Neural cell (in vitro differentiated cells): ENCODE results near the gene NBEAL1. TPM values are rescaled to one million over a fixed set of nuclear protein-coding genes. Genes with fewer than 3 reads are reported as not detected.

ENCODE experiments used
- H2AFZ ChIP-seq: fragments of 200-600, 300-800 bp; sonication (generic), shearing (Covaris generic); 2 replicates; pipeline ENCODE4 v1.6.0; 2014; ENCODE audit warnings: low read depth, mild to moderate bottlenecking, antibody characterized with exemption, low read length, moderate library complexity
- H3F3A ChIP-seq: fragments of 200-600 bp; shearing (Covaris generic); 2 replicates; pipeline ENCODE4 v1.6.1; 2016; ENCODE audit warnings: mild to moderate bottlenecking, moderate library complexity, mixed read lengths, antibody characterized with exemption, low read length; ENCODE audit not compliant: insufficient read depth, poor library complexity, severe bottlenecking
- H3K27ac ChIP-seq: fragments of 200-600, 300-800 bp; sonication (generic), shearing (Covaris generic); 2 replicates; pipeline ENCODE4 v1.5.1; 2014; ENCODE audit warnings: mild to moderate bottlenecking, low read length, moderate library complexity
- H3K27me3 ChIP-seq: fragments of 300-800, 200-600 bp; sonication (generic), shearing (Covaris generic); 2 replicates; pipeline ENCODE4 v1.6.0; 2014; ENCODE audit warnings: mild to moderate bottlenecking, low read depth, low read length, moderate library complexity; ENCODE audit not compliant: insufficient read depth
- H3K36me3 ChIP-seq: fragments of 300-800, 200-600 bp; sonication (generic), shearing (Covaris generic); 2 replicates; pipeline ENCODE4 v1.5.1; 2014; ENCODE audit warnings: mild to moderate bottlenecking, antibody characterized with exemption, low read length, moderate library complexity; ENCODE audit not compliant: insufficient read depth
- H3K4me2 ChIP-seq: fragments of 300-800, 200-600 bp; sonication (generic), shearing (Covaris generic); 2 replicates; pipeline ENCODE4 v1.6.0; 2014; ENCODE audit warnings: mild to moderate bottlenecking, low read length
- H3K4me3 ChIP-seq: fragments of 300-800, 200-600 bp; sonication (generic), shearing (Covaris generic); 2 replicates; pipeline ENCODE4 v1.5.1; 2014; ENCODE audit warnings: mild to moderate bottlenecking, low read length, moderate library complexity
- H3K79me2 ChIP-seq: fragments of 200-600 bp; shearing (Covaris generic); replicated peaks from 2 replicates; pipeline ENCODE4 v1.6.0; 2014; ENCODE audit warnings: mild to moderate bottlenecking, low read length, moderate library complexity; ENCODE audit not compliant: insufficient read depth
- H3K9ac ChIP-seq: fragments of 300-800, 200-600 bp; sonication (generic), shearing (Covaris generic); 2 replicates; pipeline ENCODE4 v1.6.1; 2016; ENCODE audit warnings: mild to moderate bottlenecking, low read length, mixed read lengths
- H3K9me2 ChIP-seq: fragments of 200-600 bp; shearing (Covaris generic); 2 replicates; pipeline ENCODE4 v1.6.1; 2016; ENCODE audit warnings: mild to moderate bottlenecking, low read length, mixed read lengths; ENCODE audit not compliant: insufficient read depth
- H3K9me3 ChIP-seq: fragments of 200-600, 300-800 bp; sonication (generic), shearing (Covaris generic); 2 replicates; pipeline ENCODE4 v1.6.1; 2016; ENCODE audit warnings: mild to moderate bottlenecking, mixed run types, low read length, moderate library complexity, mixed read lengths
- H4K20me1 ChIP-seq: fragments of 200-600 bp; shearing (Covaris generic); 2 replicates; pipeline ENCODE4 v1.6.1; 2016; ENCODE audit warnings: mild to moderate bottlenecking, mixed run types; ENCODE audit not compliant: insufficient read depth
- EP300 ChIP-seq: fragments of 450-650 bp; conservative IDR thresholded peaks from 2 replicates; pipeline ENCODE4 v1.6.1; 2014; ENCODE audit warnings: antibody characterized with exemption, mild to moderate bottlenecking, moderate library complexity; ENCODE audit not compliant: poor library complexity, severe bottlenecking
- EZH2 ChIP-seq: fragments of 200-600, 300-800 bp; shearing (Covaris generic), sonication (generic); IDR thresholded peaks from 2 replicates; pipeline ENCODE4 v1.6.1; 2014; ENCODE audit warnings: antibody characterized with exemption, low read length, borderline replicate concordance, mild to moderate bottlenecking; ENCODE audit not compliant: insufficient read depth, poor library complexity, severe bottlenecking
- MXI1 ChIP-seq: fragments of 450-650 bp; conservative IDR thresholded peaks from 2 replicates; pipeline ENCODE4 v1.6.1; 2014; ENCODE audit warnings: antibody characterized with exemption, mild to moderate bottlenecking; ENCODE audit not compliant: poor library complexity, severe bottlenecking
- POLR2AphosphoS5 ChIP-seq: IDR thresholded peaks from 2 replicates; pipeline ENCODE4 v1.6.1; 2012
- RAD21 ChIP-seq: fragments of 450-650 bp; conservative IDR thresholded peaks from 2 replicates; pipeline ENCODE4 v1.6.1; 2014; ENCODE audit warnings: antibody characterized with exemption, mild to moderate bottlenecking, moderate library complexity
- SMC3 ChIP-seq: fragments of 450-650 bp; conservative IDR thresholded peaks from 2 replicates; pipeline ENCODE4 v1.6.1; 2014; ENCODE audit warnings: antibody characterized with exemption, mild to moderate bottlenecking, moderate library complexity; ENCODE audit not compliant: poor library complexity
- TAF1 ChIP-seq: IDR thresholded peaks from 2 replicates; pipeline ENCODE4 v1.6.1; 2012; ENCODE audit warnings: low read depth
- polyA plus RNA-seq: library from polyadenylated mRNA; depleted of rRNA; stranded (reverse); fragments of >200 nt; gene quantifications from 2 replicates; pipeline ENCODE4 v1.2.3, GENCODE V29; 2014
- TF ChIP-seq, protein P1 (sequence below): fragments of 450-650 bp; IDR thresholded peaks from 2 replicates; pipeline ENCODE4 v1.5.1; 2014; ENCODE audit warnings: antibody characterized with exemption, mild to moderate bottlenecking, moderate library complexity; ENCODE audit not compliant: poor library complexity, severe bottlenecking
- TF ChIP-seq, protein P2 (sequence below): IDR thresholded peaks from 2 replicates; pipeline ENCODE4 v1.6.1; 2012; ENCODE audit warnings: borderline replicate concordance

The NBEAL1 gene
- polyA plus RNA-seq, 1 donor from 2014 or later = 7.9 TPM

- H3K27me3 ChIP-seq = no peaks in the 10 kb centered on the region
- no peaks in the 10 kb centered on the region for H3K9me3 ChIP-seq
- H3K27ac ChIP-seq = no peak overlapping the region
- no peaks in the 10 kb centered on the region for H3K36me3 ChIP-seq
- no peaks in the 10 kb centered on the region for H3F3A ChIP-seq
- H3K4me2 ChIP-seq = no peak overlapping the region
- no peak overlapping the region for H2AFZ ChIP-seq
- H3K9me2 ChIP-seq = no peaks in the 10 kb centered on the region
- no peaks in the 10 kb centered on the region for H4K20me1 ChIP-seq
- H3K9ac ChIP-seq = no peak overlapping the region
- no peak overlapping the region for H3K4me3 ChIP-seq
- no peaks in the 10 kb centered on the region for H3K79me2 ChIP-seq
- no peak for TF ChIP-seq POLR2AphosphoS5
- TF ChIP-seq EP300 = no peak
- no peak for TF ChIP-seq MXI1
- no peak for TF ChIP-seq SMC3
Measured at GRCh38 chr2:203002054-203002821, 12.4 kb upstream of the NBEAL1 start.

GRCh38 chr2:203003716-203004115, 11.0 kb upstream of the NBEAL1 start:
- Histone ChIP-seq H3K9me2 (no peaks in the 10 kb centered on the region), H3K27ac (no peak overlapping the region), H2AFZ (no peak overlapping the region), H3K9ac (no peak overlapping the region), H3K4me2 (no peak overlapping the region), H3K79me2 (no peaks in the 10 kb centered on the region), H3K9me3 (no peaks in the 10 kb centered on the region), H4K20me1 (no peaks in the 10 kb centered on the region), H3K27me3 (no peaks in the 10 kb centered on the region), H3K36me3 (no peaks in the 10 kb centered on the region), H3F3A (no peaks in the 10 kb centered on the region), H3K4me3 (no peak overlapping the region)
- no peak for TF ChIP-seq TAF1
- TF ChIP-seq MXI1 = no peak
- TF ChIP-seq, protein P1, sequence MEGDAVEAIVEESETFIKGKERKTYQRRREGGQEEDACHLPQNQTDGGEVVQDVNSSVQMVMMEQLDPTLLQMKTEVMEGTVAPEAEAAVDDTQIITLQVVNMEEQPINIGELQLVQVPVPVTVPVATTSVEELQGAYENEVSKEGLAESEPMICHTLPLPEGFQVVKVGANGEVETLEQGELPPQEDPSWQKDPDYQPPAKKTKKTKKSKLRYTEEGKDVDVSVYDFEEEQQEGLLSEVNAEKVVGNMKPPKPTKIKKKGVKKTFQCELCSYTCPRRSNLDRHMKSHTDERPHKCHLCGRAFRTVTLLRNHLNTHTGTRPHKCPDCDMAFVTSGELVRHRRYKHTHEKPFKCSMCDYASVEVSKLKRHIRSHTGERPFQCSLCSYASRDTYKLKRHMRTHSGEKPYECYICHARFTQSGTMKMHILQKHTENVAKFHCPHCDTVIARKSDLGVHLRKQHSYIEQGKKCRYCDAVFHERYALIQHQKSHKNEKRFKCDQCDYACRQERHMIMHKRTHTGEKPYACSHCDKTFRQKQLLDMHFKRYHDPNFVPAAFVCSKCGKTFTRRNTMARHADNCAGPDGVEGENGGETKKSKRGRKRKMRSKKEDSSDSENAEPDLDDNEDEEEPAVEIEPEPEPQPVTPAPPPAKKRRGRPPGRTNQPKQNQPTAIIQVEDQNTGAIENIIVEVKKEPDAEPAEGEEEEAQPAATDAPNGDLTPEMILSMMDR = no peak
- no peak for TF ChIP-seq SMC3
- no peak for TF ChIP-seq POLR2AphosphoS5
- TF ChIP-seq, protein P2, sequence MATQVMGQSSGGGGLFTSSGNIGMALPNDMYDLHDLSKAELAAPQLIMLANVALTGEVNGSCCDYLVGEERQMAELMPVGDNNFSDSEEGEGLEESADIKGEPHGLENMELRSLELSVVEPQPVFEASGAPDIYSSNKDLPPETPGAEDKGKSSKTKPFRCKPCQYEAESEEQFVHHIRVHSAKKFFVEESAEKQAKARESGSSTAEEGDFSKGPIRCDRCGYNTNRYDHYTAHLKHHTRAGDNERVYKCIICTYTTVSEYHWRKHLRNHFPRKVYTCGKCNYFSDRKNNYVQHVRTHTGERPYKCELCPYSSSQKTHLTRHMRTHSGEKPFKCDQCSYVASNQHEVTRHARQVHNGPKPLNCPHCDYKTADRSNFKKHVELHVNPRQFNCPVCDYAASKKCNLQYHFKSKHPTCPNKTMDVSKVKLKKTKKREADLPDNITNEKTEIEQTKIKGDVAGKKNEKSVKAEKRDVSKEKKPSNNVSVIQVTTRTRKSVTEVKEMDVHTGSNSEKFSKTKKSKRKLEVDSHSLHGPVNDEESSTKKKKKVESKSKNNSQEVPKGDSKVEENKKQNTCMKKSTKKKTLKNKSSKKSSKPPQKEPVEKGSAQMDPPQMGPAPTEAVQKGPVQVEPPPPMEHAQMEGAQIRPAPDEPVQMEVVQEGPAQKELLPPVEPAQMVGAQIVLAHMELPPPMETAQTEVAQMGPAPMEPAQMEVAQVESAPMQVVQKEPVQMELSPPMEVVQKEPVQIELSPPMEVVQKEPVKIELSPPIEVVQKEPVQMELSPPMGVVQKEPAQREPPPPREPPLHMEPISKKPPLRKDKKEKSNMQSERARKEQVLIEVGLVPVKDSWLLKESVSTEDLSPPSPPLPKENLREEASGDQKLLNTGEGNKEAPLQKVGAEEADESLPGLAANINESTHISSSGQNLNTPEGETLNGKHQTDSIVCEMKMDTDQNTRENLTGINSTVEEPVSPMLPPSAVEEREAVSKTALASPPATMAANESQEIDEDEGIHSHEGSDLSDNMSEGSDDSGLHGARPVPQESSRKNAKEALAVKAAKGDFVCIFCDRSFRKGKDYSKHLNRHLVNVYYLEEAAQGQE = no peak
- no peak for TF ChIP-seq EP300
- no peak for TF ChIP-seq EZH2
- no peak for TF ChIP-seq RAD21
